Activated CD8-positive, alpha-beta T cell treated with anti-CD3 and anti-CD28 coated beads for 36 hours (primary cell): ENCODE measurements around the gene LVRN. TPM values are rescaled to one million over a fixed set of nuclear protein-coding genes. Genes with fewer than 3 reads are reported as not detected.

Experiments used
- ATAC-seq: fragments of 200-7000 bp; cut with Tn5 transposase; one replicate; pipeline ENCODE4 v1.10.0; 2021; ENCODE audit warnings: mild to moderate bottlenecking, moderate library complexity
- CTCF ChIA-PET: fragments of 350-600 bp; sonication (Branson Sonifier 250); formaldehyde crosslinking; loops from one replicate; lab custom pipeline; 2021; ENCODE audit warnings: antibody characterized with exemption; lab: Charles Lee
- POLR2A ChIA-PET: fragments of 350-600 bp; sonication (Branson Sonifier 250); formaldehyde crosslinking; loops from one replicate; lab custom pipeline; 2021; ENCODE audit warnings: antibody characterized with exemption; lab: Charles Lee
- DNase-seq: peaks from one replicate; pipeline ENCODE4 v3.0.0-alpha.2; 2020
- H3K27ac Mint-ChIP-seq: one replicate; pipeline ENCODE4 v1.8.0; 2021; ENCODE audit warnings: mild to moderate bottlenecking, mixed read lengths
- H3K27me3 Mint-ChIP-seq: one replicate; pipeline ENCODE4 v1.8.0; 2021; ENCODE audit warnings: mixed read lengths
- H3K36me3 Mint-ChIP-seq: one replicate; pipeline ENCODE4 v1.8.0; 2021; ENCODE audit warnings: low read depth, mixed read lengths
- H3K4me1 Mint-ChIP-seq: one replicate; pipeline ENCODE4 v1.8.0; 2021; ENCODE audit warnings: low read depth, mixed read lengths
- H3K4me3 Mint-ChIP-seq: one replicate; pipeline ENCODE4 v1.8.0; 2021; ENCODE audit warnings: mild to moderate bottlenecking, moderate library complexity, mixed read lengths
- H3K9me3 Mint-ChIP-seq: one replicate; pipeline ENCODE4 v1.8.0; 2021; ENCODE audit warnings: mixed read lengths
- CTCF ChIP-seq: fragments of 200-600 bp; IDR thresholded peaks from one replicate; pipeline ENCODE4 v1.8.0; 2022; ENCODE audit warnings: antibody characterized with exemption, mild to moderate bottlenecking
- intact Hi-C: fragments of 100-400 bp; cut with micrococcal nuclease; formaldehyde crosslinking; loops from one replicate; pipeline ENCODE4 v1.10.0; 2022
- total RNA-seq, 2 experiments: library from RNA; stranded (reverse); gene quantifications; one replicate each; pipeline ENCODE4 v1.2.3, GENCODE V29; 2021

Gene LVRN
- total RNA-seq, 2 experiments from 2014 or later, result 0.27 to 0.29 TPM

- H3K4me3 Mint-ChIP-seq, result no peak overlapping the region
- TF ChIP-seq CTCF, result no peak
- intact Hi-C loops, result no loop called here
- H3K27me3 Mint-ChIP-seq, result no peaks in the 10 kb centered on the region
- DNase-seq (no peak), ATAC-seq (no peak)
- H3K36me3 Mint-ChIP-seq, result no peaks in the 10 kb centered on the region
- no peak overlapping the region for H3K27ac Mint-ChIP-seq
- H3K4me1 Mint-ChIP-seq, result no peaks in the 10 kb centered on the region
- ChIA-PET POLR2A (no interaction called here), CTCF (no interaction called here)
- H3K9me3 Mint-ChIP-seq, result no peaks in the 10 kb centered on the region
These were observed 31.5 kb upstream of the LVRN start for GRCh38 chr5:115930630-115931337.

- Mint-ChIP-seq H3K9me3 (no peaks in the 10 kb centered on the region), H3K27ac (no peak overlapping the region), H3K36me3 (no peaks in the 10 kb centered on the region), H3K4me1 (no peaks in the 10 kb centered on the region), H3K4me3 (no peak overlapping the region), H3K27me3 (no peaks in the 10 kb centered on the region)
- ATAC-seq, result no peak
- ChIA-PET CTCF (no interaction called here), POLR2A (no interaction called here)
- intact Hi-C loops, result no loop called here
- no peak for DNase-seq
- no peak for TF ChIP-seq CTCF
These were observed 29.3 kb upstream of the LVRN start for GRCh38 chr5:115932991-115933390.

- Mint-ChIP-seq H3K27me3 (no peaks in the 10 kb centered on the region), H3K27ac (no peak overlapping the region), H3K36me3 (no peaks in the 10 kb centered on the region), H3K4me3 (no peak overlapping the region), H3K4me1 (no peaks in the 10 kb centered on the region), H3K9me3 (no peaks in the 10 kb centered on the region)
- ChIA-PET POLR2A (no interaction called here), CTCF (no interaction called here)
- intact Hi-C loops, result no loop called here
- DNase-seq, result no peak
- TF ChIP-seq CTCF, result no peak
- ATAC-seq, result no peak
These were observed 27.8 kb upstream of the LVRN start for GRCh38 chr5:115934388-115934974.

- H3K27ac Mint-ChIP-seq, result no peak overlapping the region
- H3K4me1 Mint-ChIP-seq, result no peaks in the 10 kb centered on the region
- H3K9me3 Mint-ChIP-seq, result no peaks in the 10 kb centered on the region
- H3K4me3 Mint-ChIP-seq, result no peak overlapping the region
- no peak for TF ChIP-seq CTCF
- POLR2A ChIA-PET, result no interaction called here
- CTCF ChIA-PET, result no interaction called here
- H3K36me3 Mint-ChIP-seq, result no peaks in the 10 kb centered on the region
- ATAC-seq (no peak), DNase-seq (no peak)
- intact Hi-C loops, result no loop called here
- peaks cover 1% of the 10 kb centered on the region for H3K27me3 Mint-ChIP-seq
These were observed 26.2 kb upstream of the LVRN start for GRCh38 chr5:115936031-115936430.

- intact Hi-C loops, result no loop called here
- no peak overlapping the region for H3K4me3 Mint-ChIP-seq
- no peaks in the 10 kb centered on the region for H3K36me3 Mint-ChIP-seq
- DNase-seq, result no peak
- no peak overlapping the region for H3K27ac Mint-ChIP-seq
- TF ChIP-seq CTCF, result no peak
- H3K27me3 Mint-ChIP-seq, result peaks cover 6% of the 10 kb centered on the region
- H3K9me3 Mint-ChIP-seq, result peaks cover 2% of the 10 kb centered on the region
- no peaks in the 10 kb centered on the region for H3K4me1 Mint-ChIP-seq
- no peak for ATAC-seq
- ChIA-PET CTCF (no interaction called here), POLR2A (interaction anchor here (0.6 kb wide), 1 partner anchor 413 kb away, joined by 5 read pairs; no protein-coding TSS in a partner anchor)
These were observed 23.2 kb upstream of the LVRN start for GRCh38 chr5:115939059-115939458.
